PFSK-1 (cell line): ENCODE measurements around the gene CLTA.

ENCODE experiments used
- FOXP2 ChIP-seq: optimal IDR thresholded peaks from 2 replicates; pipeline ENCODE3; 2011; ENCODE audit warnings: borderline replicate concordance, control low read depth, inconsistent platforms; ENCODE audit not compliant: insufficient read depth; ENCODE audit errors: extremely low read length, extremely low read depth
- POLR2AphosphoS5 ChIP-seq: IDR thresholded peaks from 2 replicates; pipeline ENCODE4 v1.6.1; 2012; ENCODE audit warnings: low read depth, mild to moderate bottlenecking, control low read depth, low read length, moderate library complexity
- SIN3A ChIP-seq: IDR thresholded peaks from 2 replicates; pipeline ENCODE4 v1.6.1; 2012; ENCODE audit warnings: mild to moderate bottlenecking, low read length, moderate library complexity, borderline replicate concordance; ENCODE audit not compliant: insufficient read depth
- TAF1 ChIP-seq: IDR thresholded peaks from 2 replicates; pipeline ENCODE4 v1.6.1; 2012; ENCODE audit warnings: low read length, control low read depth, borderline replicate concordance; ENCODE audit not compliant: insufficient read depth
- TF ChIP-seq, protein P1 (sequence below), 2 experiments: IDR thresholded peaks; 2 replicates each; pipeline versions ENCODE4 v1.6.1 to v1.8.0; 2011 to 2012; ENCODE audit warnings: low read depth in 2 of 2, low read length in 2 of 2, control low read depth in 1 of 2, inconsistent platforms in 1 of 2, mild to moderate bottlenecking in 1 of 2, moderate library complexity in 1 of 2; ENCODE audit not compliant: insufficient read depth in 1 of 2

DNA sequence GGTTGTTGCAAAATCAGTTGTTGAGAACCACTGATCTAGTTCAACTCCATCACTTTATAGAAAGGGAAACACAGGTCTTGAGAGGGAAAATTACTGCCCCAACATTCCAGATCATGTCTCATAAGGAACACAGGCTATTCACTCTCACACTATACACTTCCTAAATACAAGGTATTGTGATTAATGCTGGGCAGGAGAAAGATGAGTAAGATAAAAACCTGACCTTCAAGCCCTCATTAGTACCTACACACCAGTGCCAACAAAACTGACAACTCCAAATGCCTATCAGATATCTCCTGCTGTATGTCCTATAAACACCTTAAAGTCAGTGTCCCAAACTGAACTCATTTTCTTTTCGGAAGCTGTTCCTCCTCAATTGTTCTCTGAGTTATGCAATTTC lies 59.4 kb downstream of the CLTA start:
- TF ChIP-seq POLR2AphosphoS5 (no peak), TAF1 (no peak), SIN3A (no peak), FOXP2 (no peak)
- TF ChIP-seq, protein P1, sequence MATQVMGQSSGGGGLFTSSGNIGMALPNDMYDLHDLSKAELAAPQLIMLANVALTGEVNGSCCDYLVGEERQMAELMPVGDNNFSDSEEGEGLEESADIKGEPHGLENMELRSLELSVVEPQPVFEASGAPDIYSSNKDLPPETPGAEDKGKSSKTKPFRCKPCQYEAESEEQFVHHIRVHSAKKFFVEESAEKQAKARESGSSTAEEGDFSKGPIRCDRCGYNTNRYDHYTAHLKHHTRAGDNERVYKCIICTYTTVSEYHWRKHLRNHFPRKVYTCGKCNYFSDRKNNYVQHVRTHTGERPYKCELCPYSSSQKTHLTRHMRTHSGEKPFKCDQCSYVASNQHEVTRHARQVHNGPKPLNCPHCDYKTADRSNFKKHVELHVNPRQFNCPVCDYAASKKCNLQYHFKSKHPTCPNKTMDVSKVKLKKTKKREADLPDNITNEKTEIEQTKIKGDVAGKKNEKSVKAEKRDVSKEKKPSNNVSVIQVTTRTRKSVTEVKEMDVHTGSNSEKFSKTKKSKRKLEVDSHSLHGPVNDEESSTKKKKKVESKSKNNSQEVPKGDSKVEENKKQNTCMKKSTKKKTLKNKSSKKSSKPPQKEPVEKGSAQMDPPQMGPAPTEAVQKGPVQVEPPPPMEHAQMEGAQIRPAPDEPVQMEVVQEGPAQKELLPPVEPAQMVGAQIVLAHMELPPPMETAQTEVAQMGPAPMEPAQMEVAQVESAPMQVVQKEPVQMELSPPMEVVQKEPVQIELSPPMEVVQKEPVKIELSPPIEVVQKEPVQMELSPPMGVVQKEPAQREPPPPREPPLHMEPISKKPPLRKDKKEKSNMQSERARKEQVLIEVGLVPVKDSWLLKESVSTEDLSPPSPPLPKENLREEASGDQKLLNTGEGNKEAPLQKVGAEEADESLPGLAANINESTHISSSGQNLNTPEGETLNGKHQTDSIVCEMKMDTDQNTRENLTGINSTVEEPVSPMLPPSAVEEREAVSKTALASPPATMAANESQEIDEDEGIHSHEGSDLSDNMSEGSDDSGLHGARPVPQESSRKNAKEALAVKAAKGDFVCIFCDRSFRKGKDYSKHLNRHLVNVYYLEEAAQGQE (IDR thresholded peaks at IDR 0.05; ENCODE audit: insufficient read depth in 1 of 2, low read depth in 2 of 2, low read length in 2 of 2) = no peak
